Activated T-helper 1 cell treated with anti-CD3 and anti-CD28 coated beads, Interleukin-12 subunit alpha, Interleukin-12 subunit beta, Interleukin-2, Interleukin-4 antibody, amounts not matched to agents 30 ng/mL and 10 ng/mL and 1 ng/mL, durations not matched to agents 14 hours and 24 hours and 36 hours (primary cell): ENCODE results near the gene SMIM35. TPM values are rescaled to one million over a fixed set of nuclear protein-coding genes. Genes with fewer than 3 reads are reported as not detected.

ENCODE experiments used
- DNase-seq: peaks from one replicate; pipeline ENCODE4 v3.0.0; 2021; ENCODE audit warnings: low spot score
- H3K27ac Mint-ChIP-seq: one replicate; pipeline ENCODE4 v1.8.0; 2021; ENCODE audit warnings: mild to moderate bottlenecking, mixed read lengths
- H3K27me3 Mint-ChIP-seq: one replicate; pipeline ENCODE4 v1.8.0; 2022; ENCODE audit warnings: mild to moderate bottlenecking, moderate library complexity, mixed read lengths; ENCODE audit not compliant: insufficient read depth
- H3K36me3 Mint-ChIP-seq: one replicate; pipeline ENCODE4 v1.8.0; 2021; ENCODE audit warnings: low read depth, mixed read lengths
- H3K4me1 Mint-ChIP-seq: one replicate; pipeline ENCODE4 v1.8.0; 2021; ENCODE audit warnings: low read depth, mixed read lengths
- H3K4me3 Mint-ChIP-seq: one replicate; pipeline ENCODE4 v1.8.0; 2021; ENCODE audit warnings: mild to moderate bottlenecking, moderate library complexity, mixed read lengths
- H3K9me3 Mint-ChIP-seq: one replicate; pipeline ENCODE4 v1.8.0; 2021; ENCODE audit warnings: mixed read lengths
- intact Hi-C: fragments of 100-400 bp; cut with micrococcal nuclease; formaldehyde crosslinking; loops from one replicate; pipeline ENCODE4 v1.15.1; 2024
- total RNA-seq: library from RNA; stranded (reverse); gene quantifications from 2 replicates; pipeline ENCODE4 v1.2.3, GENCODE V29; 2022

SMIM35 gene
- total RNA-seq, 1 donor from 2014 or later, result 0.16 TPM

DNA sequence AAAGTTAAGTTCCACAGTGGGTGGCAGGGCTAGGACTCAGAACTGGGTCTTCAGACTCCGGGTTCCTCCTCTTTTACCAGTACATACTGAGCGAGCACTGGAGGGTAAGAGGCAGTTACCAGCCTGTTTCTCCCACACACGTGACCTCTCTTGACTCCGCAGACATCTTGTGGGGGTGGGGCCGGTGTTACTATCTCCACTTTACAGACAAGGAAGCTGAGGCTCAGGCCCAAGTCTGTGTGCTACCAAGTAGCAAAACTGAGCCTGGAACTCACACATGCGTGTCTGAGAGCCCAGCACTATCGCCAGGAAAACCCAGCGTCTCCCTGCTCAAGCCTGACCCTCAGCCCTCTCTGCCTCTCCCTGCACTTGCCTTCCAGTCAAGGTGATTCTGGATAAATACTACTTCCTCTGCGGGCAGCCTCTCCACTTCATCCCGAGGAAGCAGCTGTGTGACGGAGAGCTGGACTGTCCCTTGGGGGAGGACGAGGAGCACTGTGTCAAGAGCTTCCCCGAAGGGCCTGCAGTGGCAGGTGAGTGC is 16.0 kb upstream of the SMIM35 start:
- Mint-ChIP-seq H3K27ac (no peak overlapping the region), H3K4me3 (no peak overlapping the region), H3K9me3 (no peaks in the 10 kb centered on the region), H3K27me3 (peaks cover 14% of the 10 kb centered on the region), H3K36me3 (no peaks in the 10 kb centered on the region), H3K4me1 (no peaks in the 10 kb centered on the region)
- DNase-seq, result no peak
- intact Hi-C loops, result no loop called here

DNA sequence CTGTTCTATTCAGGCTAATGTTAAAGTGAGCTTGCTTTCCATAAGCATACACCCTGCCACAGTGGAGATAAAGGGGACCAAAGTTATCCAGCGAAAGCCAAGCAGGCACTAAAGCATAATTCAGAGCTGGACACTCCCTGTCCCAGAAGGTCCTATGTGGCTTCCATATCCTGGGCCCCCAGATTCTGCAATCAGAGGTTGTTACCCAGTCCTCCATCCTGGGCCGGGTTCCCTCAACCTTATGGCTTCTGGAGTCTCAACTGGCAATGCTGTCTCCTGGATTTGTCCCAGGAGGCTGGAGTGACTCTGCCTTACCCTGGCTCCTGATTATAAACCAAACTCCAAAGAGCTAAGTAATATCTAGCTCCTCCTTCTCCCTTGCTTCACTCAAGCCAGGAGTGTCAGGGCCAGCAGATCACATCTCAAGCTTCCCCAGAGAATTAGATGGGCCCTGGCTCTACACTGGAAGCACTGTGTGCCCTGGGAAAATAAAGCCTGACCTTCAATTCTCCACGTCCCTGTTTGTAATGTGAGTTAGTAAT is 14.0 kb upstream of the SMIM35 start:
- DNase-seq, result no peak
- intact Hi-C loops, result no loop called here
- Mint-ChIP-seq H3K27ac (no peak overlapping the region), H3K27me3 (peaks cover 19% of the 10 kb centered on the region), H3K9me3 (no peaks in the 10 kb centered on the region), H3K36me3 (no peaks in the 10 kb centered on the region), H3K4me3 (no peak overlapping the region), H3K4me1 (no peaks in the 10 kb centered on the region)

DNA sequence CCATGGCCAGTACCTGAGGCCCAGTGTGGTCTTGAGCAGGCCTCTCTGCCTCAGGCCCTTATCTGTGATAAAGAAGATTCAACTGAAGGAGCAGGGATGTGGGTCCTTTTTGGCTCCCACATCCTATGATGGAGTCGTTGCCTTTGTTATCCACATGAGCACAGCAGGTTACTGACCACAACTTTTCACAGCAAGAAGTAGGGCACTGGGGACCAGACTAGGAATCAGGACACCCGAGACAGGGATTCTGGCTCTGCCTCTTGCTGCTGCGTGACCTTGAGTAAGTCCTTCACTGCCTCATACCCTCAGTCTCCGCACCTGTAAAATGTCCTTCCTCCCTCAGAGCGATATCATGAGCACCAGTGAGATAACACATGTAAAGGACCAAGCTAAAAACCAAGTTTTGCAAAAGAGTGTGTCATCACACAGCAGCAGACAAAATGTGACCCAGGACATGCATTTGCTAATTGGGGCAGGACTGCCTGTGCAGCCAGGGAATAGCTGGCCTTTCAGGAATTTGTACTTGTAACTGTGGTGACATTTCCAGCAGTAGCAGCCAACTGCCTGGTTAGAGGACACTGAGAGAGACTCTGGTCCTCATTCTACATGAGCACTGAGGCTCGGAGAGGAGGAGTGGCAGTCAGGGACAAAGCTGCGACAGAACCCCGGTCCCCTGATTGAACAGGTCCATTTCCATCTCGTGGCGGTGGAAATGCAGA is 13.2 kb upstream of the SMIM35 start:
- peaks cover 19% of the 10 kb centered on the region for H3K27me3 Mint-ChIP-seq
- no peaks in the 10 kb centered on the region for H3K9me3 Mint-ChIP-seq
- no peak for DNase-seq
- no peak overlapping the region for H3K4me3 Mint-ChIP-seq
- no peaks in the 10 kb centered on the region for H3K36me3 Mint-ChIP-seq
- no peak overlapping the region for H3K27ac Mint-ChIP-seq
- intact Hi-C loops, result no loop called here
- no peaks in the 10 kb centered on the region for H3K4me1 Mint-ChIP-seq

DNA sequence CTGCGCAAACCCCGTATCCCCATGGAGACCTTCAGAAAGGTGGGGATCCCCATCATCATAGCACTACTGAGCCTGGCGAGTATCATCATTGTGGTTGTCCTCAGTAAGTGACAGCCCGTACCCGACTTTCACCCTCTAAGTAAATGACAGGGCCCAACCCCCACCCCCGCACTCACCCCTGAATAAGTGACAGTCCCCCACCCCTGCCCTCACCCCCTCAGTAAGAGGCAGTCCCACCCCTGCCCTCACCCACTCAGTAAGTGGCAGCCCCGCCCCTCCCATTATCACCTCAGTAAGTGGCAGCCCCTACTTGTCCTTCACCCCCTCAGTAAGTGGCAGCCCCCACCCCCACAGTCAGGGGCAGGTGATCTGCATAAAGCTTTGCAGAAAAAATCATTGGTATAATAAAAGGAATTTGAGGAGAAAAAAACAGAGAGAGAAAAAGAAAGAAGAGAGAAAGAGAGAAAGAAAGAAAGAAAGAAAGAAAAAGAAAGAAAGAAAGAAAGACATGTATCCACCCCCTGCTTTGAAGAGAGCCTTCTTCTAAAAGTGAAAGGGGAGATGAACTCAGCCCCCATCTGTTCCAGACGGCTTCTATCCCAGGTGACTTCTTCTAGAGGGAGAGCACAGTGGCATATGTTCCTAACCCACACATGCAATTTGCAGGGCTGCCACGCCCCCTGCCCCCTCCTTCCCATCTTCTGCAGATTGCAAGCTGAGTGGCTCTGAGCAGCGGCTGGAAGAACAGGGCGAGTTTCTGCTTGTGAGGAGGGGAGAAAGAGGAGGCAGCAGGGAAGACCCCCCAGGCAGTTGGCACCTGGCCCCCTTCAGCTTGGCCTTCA is 12.5 kb upstream of the SMIM35 start:
- intact Hi-C loops, result no loop called here
- Mint-ChIP-seq H3K4me3 (no peak overlapping the region), H3K36me3 (no peaks in the 10 kb centered on the region), H3K27me3 (peaks cover 19% of the 10 kb centered on the region), H3K27ac (no peak overlapping the region), H3K4me1 (no peaks in the 10 kb centered on the region), H3K9me3 (no peaks in the 10 kb centered on the region)
- DNase-seq, result no peak

DNA sequence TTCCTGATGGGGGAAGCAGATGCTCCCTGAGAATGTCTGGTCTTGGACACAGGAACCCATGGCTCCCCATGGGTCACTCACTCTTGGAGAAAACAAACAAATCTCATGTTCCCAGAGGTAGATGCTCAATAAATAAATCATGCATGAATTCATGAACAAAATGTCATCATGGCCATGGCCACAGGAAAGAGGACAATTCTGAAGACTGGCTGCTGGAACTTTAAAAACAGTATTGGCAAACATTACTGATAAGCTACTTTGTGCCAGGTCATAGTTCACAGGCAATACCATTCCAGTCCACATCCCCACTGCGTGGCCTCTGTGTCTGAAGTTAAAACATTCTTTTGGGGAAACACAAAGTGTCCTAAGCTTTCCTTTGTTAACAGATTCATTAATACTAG is 9.2 kb upstream of the SMIM35 start:
- no peak overlapping the region for H3K27ac Mint-ChIP-seq
- H3K4me1 Mint-ChIP-seq, result no peaks in the 10 kb centered on the region
- H3K36me3 Mint-ChIP-seq, result no peaks in the 10 kb centered on the region
- no peaks in the 10 kb centered on the region for H3K9me3 Mint-ChIP-seq
- H3K4me3 Mint-ChIP-seq, result no peak overlapping the region
- intact Hi-C loops, result no loop called here
- peaks cover 10% of the 10 kb centered on the region for H3K27me3 Mint-ChIP-seq
- no peak for DNase-seq

DNA sequence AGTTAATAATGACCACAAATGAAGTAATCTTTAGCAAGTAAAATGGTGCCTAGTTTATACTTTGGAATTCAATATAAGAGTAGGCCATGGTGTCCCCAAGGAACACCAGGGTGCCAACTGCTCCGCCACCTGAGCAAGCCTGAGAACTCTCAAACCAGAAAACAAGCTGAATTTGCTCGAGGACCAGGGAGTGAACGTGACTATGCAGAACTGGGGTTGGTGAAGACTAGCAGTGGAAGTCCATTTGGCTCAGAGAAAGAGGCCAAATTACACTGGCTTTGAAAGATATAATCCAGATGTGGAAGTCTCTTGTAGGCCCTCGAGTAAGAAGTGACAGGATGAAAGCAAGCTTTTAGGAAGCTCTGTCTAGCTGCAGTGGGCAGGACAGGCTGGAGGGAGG is 8.7 kb upstream of the SMIM35 start:
- H3K9me3 Mint-ChIP-seq, result no peaks in the 10 kb centered on the region
- no peak overlapping the region for H3K4me3 Mint-ChIP-seq
- no peaks in the 10 kb centered on the region for H3K4me1 Mint-ChIP-seq
- no peak overlapping the region for H3K27ac Mint-ChIP-seq
- H3K36me3 Mint-ChIP-seq, result no peaks in the 10 kb centered on the region
- DNase-seq, result no peak
- peaks cover 12% of the 10 kb centered on the region for H3K27me3 Mint-ChIP-seq
- intact Hi-C loops, result no loop called here

DNA sequence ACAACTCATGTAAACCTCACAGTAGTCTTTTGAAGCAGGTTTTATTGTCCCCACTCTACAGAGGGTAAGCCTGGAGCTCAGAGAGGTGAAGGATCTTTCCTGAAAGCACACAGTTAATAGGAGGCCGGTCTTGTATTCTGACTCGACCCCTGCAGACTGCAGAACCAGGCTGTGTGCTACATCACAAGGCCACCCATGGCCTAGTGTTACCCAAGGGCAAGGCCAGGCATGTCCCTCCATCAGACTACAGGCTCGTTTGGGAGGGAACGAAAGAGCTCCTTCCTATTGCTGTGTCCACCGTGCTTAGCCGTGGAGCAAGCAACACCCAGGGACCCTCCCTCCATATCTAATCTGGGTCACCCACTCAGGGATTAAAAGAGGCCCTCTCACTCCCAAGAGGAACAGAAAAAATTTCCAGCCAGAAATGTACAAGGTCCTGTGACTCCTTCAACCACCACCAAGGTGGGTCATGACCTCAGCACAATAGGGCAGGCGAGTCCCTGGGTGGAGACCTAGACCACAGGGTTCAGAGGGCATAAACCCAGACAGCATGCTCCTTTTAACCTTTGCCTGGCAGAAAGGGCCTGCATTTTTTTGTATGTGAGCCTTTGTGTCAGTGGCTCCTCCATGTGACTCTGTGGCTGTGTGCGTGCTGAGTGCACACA is 6.3 kb upstream of the SMIM35 start:
- DNase-seq, result no peak
- intact Hi-C loops, result no loop called here
- H3K4me3 Mint-ChIP-seq, result no peak overlapping the region
- no peaks in the 10 kb centered on the region for H3K36me3 Mint-ChIP-seq
- no peaks in the 10 kb centered on the region for H3K4me1 Mint-ChIP-seq
- peaks cover 10% of the 10 kb centered on the region for H3K27me3 Mint-ChIP-seq
- H3K27ac Mint-ChIP-seq, result no peak overlapping the region
- H3K9me3 Mint-ChIP-seq, result peaks cover 6% of the 10 kb centered on the region

DNA sequence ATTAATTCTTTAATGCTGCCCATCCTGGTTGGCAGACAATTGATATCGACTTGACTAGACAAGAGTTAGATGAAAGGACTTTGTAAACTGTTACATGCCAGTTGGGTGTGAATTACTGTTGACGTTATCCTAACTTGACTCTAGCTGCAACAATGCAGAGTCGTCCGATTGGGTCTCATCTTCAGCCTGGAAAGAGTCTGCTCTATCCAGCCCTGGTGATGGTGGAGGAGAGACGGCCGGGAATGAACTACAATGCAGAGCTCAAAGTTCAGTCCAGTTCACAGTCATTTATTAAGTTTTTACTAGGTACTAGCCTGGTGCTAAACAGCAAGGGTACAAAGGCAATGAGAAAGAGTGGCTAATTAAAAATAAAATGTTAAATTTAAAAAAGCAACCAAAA is 4.9 kb upstream of the SMIM35 start:
- Mint-ChIP-seq H3K27me3 (peaks cover 5% of the 10 kb centered on the region), H3K36me3 (no peaks in the 10 kb centered on the region), H3K27ac (no peak overlapping the region), H3K9me3 (peaks cover 18% of the 10 kb centered on the region), H3K4me1 (no peaks in the 10 kb centered on the region), H3K4me3 (no peak overlapping the region)
- no peak for DNase-seq
- intact Hi-C loops, result no loop called here

DNA sequence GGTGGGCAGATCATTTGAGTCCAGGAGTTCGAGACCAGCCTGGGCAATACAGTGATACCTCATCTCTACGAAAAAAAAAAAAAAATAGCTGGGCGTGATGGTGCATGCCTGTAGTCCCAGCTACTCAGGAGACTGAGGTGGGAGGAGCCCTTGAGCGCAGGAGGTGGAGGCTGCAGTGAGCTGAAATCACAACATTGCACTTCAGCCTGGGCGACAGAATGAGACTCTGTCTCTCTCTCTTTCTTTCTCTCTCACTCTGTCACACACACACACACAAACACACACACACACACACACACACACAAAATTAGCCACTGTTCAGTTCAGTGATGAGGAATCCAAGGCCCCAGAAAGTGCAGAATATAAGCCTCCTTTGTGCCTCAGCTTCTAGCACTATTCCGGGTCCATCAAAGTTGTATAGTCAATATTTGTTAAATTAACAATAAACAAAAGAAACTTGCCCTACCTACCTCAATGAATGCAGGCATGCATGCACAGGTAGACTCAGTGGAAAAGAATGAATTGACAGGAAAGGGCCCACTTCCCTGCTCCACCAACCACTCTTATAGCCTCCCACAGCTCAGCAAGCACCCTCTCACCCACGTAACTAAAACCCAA is 3.9 kb upstream of the SMIM35 start:
- DNase-seq, result no peak
- no peak overlapping the region for H3K4me3 Mint-ChIP-seq
- intact Hi-C loops, result no loop called here
- H3K9me3 Mint-ChIP-seq, result peaks cover 28% of the 10 kb centered on the region
- H3K36me3 Mint-ChIP-seq, result no peaks in the 10 kb centered on the region
- no peaks in the 10 kb centered on the region for H3K4me1 Mint-ChIP-seq
- no peak overlapping the region for H3K27ac Mint-ChIP-seq
- peaks cover 5% of the 10 kb centered on the region for H3K27me3 Mint-ChIP-seq

DNA sequence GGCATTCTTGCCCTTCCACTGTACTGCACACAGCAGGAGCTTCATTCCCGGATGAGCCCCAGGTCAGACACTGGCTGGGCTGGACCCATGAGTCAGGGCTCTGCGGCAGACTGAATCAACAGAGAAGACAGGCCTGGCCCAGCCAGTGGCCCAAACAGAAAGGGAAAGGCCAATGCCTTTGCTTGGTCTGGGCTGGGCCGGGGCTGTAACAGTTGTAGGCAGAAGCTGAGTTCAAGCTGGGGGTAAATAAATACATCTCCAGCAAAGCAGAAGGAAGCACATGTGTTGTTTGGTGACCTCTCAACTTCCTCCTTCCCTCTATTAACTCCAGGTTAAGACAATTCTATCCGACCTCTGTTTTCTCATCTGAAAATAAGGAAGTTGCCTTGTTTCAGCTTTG is 1.8 kb upstream of the SMIM35 start:
- intact Hi-C loops, result no loop called here
- H3K4me1 Mint-ChIP-seq, result no peaks in the 10 kb centered on the region

DNA sequence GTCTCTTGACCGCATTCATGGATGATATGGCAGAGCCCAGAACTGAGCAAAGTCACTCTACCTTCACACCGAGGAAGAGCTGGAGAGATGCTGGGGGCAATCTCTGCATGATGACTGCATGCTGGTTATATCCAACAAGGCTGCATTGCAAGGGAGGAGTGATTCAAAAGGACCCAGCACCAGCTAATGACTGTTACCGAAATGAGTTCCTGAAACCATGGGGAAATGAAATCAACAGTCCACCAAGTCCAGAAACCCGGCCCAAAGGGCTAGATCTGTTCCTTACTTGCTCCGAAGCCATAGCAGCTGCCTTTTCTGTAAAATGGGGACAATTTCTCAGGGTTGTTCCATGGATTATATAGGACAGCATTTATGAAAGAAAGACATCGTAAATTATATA is 1.2 kb upstream of the SMIM35 start:
- no peak for DNase-seq
- peaks cover 5% of the 10 kb centered on the region for H3K27me3 Mint-ChIP-seq
- no peaks in the 10 kb centered on the region for H3K36me3 Mint-ChIP-seq
- H3K9me3 Mint-ChIP-seq, result peaks cover 29% of the 10 kb centered on the region
- no peaks in the 10 kb centered on the region for H3K4me1 Mint-ChIP-seq
- H3K27ac Mint-ChIP-seq, result no peak overlapping the region
- intact Hi-C loops, result no loop called here
- H3K4me3 Mint-ChIP-seq, result no peak overlapping the region

More for the DNA sequence above, 1.8 kb upstream of the SMIM35 start:
- Mint-ChIP-seq H3K9me3 (peaks cover 29% of the 10 kb centered on the region), H3K27ac (no peak overlapping the region), H3K4me3 (no peak overlapping the region), H3K27me3 (peaks cover 2% of the 10 kb centered on the region), H3K36me3 (no peaks in the 10 kb centered on the region)
- DNase-seq, result no peak

DNA sequence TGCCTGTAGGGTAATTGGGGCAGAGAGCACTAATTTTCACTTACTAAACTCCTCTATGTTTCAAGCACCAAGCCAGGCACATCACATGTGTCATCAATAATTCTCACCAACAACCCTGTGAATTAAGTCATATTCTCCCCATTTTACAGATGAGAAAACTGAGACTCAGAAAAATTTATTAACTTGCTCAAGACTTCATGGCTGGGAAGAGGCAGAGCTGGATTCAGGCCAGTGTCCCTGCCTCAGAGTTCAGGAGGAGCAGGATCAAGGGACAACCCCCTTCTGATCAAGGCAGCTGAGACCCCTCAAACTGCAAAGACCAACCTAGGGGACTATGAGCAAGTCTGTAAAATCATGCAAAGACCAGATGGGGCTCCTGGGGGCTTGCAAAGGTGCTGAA is 2.1 kb downstream of the SMIM35 start:
- H3K27me3 Mint-ChIP-seq, result peaks cover 7% of the 10 kb centered on the region
- intact Hi-C loops, result no loop called here
- H3K4me1 Mint-ChIP-seq, result no peaks in the 10 kb centered on the region
- no peaks in the 10 kb centered on the region for H3K36me3 Mint-ChIP-seq
- H3K4me3 Mint-ChIP-seq, result no peak overlapping the region
- DNase-seq, result no peak
- H3K27ac Mint-ChIP-seq, result no peak overlapping the region
- H3K9me3 Mint-ChIP-seq, result peaks cover 29% of the 10 kb centered on the region
